Jurkat, Clone E6-1 (cell line): Measurements from ENCODE around the gene ZNF438.
"Not testable (repeated sequence)": the region's sequence is repeated elsewhere in the genome, so short reads cannot be mapped to it uniquely, and the experiment has no call there.

ENCODE experiments used
- DNase-seq: peaks from one replicate; pipeline ENCODE4 v3.0.0-alpha.2; 2011; ENCODE audit warnings: low read depth, low spot score
- H3K4me3 ChIP-seq: 2 replicates; pipeline ENCODE4 v1.5.1; 2011; ENCODE audit warnings: mild to moderate bottlenecking, low read length, control low read depth, moderate library complexity

ZNF438 gene

GRCh38 chr10:30804478-30805055, 227.1 kb downstream of the ZNF438 start:
- no peak for DNase-seq
- H3K4me3 ChIP-seq, result no peak overlapping the region

DNA sequence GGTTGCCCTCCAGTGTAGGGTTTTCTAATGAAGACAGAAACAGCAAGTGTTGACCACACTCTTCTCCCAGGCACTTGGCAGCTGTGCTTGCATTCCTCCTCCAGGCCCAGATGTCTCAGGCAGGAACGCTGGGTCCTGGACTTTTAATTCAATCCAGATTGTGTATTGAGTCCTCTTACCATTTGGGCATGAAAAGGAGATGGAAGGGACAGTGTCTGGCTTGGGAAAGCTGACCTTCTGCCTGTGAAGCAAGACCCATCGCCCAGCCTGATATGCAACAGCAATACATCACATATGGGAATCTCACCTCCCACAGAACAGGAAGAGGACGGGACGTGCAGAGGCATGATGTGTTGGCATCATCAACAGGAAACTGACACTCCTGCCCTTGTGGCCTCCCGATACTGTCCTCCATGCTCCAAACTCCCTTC, 227.8 kb downstream of the ZNF438 start:
- DNase-seq, result no peak
- H3K4me3 ChIP-seq, result no peak overlapping the region

DNA sequence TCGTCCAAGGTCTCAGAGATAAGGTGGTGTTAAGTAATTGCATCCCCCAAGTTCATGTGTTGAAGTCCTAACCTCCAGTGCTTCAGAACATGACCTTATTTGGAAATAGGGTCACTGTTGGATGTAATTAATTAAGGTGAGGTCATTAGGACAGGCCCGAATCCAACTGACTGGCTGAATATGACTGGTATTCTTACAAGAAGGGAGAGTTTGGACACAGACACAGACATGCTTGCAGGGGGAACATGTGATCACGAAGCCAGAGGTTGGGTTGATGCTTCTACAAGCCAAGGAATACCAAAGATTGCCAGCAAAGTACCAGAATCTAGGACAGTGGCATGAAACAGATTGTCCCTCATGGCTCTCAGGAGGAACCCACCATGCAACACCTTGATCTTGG, 228.6 kb downstream of the ZNF438 start:
- no peak for DNase-seq
- H3K4me3 ChIP-seq, result no peak overlapping the region

- DNase-seq, result peak; percentile 46
- H3K4me3 ChIP-seq, result no peak overlapping the region
Measured at GRCh38 chr10:30800368-30800767, 231.3 kb downstream of the ZNF438 start.

- DNase-seq, result no peak
Measured at GRCh38 chr10:30798646-30799185, 232.9 kb downstream of the ZNF438 start.

GRCh38 chr10:30795024-30795423, 236.6 kb downstream of the ZNF438 start:
- H3K4me3 ChIP-seq, DNase-seq: not testable (repeated sequence)

More at GRCh38 chr10:30798646-30799185, 232.9 kb downstream of the ZNF438 start:
- no peak overlapping the region for H3K4me3 ChIP-seq
